GM19043 (cell line): ENCODE data around the gene KLHL22.

Experiments used
- ATAC-seq: cut with Tn5 transposase; IDR thresholded peaks from one replicate; pipeline ENCODE4 v1.9.1; 2021; ENCODE audit warnings: low read depth; ENCODE audit not compliant: unreplicated experiment

Gene KLHL22

DNA sequence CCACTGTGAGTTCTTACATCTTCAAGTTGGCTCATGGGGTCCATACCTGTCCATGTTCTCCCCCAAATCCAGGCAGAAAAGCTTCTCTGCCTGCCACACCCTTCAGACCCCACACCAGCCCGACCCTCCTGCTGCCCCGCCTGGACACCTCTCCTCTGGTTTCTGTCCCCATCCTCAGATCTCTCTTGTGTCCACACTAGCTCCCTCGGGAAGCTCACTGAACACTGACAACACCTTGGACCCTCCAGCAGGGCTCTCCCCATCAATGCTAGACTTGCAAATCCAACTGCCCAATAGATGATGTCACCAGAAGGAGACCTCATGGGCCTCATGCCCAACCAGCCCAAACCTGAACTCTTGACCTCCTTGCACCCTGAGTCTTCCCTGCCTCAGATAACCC, 60.8 kb downstream of the KLHL22 start:
- ATAC-seq = no peak

DNA sequence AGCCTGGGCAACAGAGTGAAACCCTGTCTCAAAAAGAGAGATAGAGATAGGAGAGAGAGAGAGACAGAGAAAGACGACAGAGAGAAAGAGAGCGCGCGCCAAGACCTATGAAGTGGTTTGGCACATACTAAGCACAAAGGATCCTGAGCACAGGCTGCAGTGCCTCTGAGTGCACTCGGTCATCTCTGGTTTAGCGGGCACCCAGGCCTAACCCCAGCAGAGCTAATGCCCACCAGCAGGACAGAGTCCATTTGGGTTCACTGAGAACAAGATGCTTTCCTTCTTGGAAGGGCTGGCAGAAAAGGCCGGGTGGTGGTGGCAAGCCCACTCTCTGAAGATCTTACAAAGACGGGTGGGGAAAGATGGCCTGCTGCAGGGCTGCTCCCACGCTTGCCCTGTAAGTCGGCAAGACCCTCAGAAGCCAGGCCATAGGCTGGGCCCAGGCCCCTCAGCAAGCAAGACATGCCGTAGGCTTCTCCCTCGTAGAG, 61.3 kb downstream of the KLHL22 start:
- no peak for ATAC-seq

DNA sequence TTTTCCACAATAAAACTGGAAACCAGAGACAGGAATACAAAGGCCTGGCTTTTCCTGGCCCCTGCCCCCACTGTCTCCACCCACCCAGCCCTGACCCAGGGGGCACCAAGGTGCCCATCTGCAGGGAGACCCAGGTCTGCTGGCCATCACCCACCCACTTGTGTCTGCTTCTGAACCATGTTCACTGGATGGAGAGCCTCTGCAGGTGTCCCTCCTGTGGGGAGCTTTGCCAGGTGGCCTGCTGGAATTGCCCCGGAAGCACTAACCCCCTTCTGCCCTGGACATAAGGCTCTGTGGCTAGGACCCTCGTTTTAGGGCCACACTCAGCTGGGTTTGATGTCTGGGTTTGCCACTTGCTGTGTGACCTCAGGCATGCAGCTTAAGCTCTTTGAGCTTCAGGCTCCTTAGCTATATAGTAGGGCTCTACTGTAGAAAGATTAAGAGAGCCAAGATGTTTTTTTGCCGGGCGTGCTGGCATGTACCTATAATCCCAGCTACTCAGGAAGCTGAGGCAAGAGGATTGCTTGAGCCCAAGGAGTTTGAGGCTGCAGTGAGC, 61.8 kb downstream of the KLHL22 start:
- ATAC-seq = no peak

DNA sequence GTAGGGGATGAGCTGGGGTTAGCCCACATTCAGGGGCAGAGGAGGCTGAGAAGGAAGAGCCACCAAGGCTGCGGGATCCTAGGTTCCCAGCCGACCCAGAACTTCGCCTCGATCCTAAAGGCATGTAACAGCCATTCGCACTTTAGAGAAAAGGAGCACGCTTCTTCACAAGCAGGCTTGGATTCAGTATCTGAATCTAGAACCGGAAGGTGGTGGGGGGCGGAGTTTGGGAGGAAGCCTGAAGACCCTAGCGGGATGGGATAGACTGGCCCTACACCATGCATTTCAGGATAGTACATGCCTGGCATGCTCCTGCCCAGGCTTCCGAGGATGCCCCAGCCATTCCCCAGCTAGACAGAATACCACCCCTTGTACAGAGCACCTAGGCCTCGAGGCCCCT, 62.4 kb downstream of the KLHL22 start:
- ATAC-seq = no peak

DNA sequence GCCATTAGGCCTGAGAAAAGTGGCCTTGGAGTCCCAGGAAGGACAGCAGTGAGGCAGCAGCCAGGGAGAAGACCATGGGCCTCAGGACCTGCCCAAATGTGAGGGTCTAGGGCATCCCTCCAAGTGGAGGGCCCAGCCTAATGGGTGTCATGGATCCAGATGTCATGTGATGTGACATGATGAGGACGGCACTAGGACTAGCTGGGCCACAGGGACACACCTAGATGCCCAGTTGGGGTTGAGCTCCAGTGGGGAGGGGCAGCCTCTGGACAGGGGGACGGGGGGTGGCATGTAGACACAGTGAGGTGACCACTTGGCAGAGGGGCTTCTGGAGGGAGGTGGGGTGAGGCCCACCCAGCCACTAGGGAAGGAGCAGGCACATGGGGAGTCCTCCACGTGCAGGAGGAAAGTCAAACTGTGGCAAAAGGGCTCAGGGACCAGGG, 63.3 kb downstream of the KLHL22 start:
- ATAC-seq = no peak

DNA sequence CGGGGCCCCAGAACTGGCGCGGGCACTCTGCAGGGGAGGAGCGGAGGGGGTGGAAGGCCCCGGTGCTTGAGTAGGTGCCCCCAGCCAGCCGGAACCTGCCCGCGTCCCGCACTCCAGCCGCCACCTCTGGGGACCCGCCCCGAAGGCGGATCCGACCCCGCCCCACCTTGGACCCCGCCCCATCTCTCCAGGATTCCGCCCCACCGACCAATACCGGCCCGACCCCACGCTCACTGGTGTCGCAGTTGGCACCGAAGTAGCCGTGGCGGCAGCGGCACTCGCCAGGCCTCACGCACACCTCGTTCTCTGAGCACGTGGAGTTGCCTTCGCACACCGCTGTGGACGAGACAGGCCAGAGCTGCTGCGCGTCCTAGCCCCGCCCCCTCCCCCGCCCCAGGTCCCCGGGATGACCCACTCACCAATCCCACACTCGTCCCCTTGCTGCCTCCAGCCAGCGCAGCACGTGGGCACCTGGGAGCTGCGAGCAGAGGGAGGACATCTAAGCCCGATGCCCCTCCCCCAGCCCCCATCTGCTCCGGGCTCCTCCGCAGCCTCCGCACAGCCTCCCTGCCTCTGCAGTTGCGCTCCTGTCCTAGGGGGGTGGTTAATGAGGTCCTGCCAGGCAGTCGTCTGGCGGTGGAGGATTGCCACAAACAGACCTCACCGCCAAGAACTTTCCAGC, 63.9 kb downstream of the KLHL22 start:
- no peak for ATAC-seq

DNA sequence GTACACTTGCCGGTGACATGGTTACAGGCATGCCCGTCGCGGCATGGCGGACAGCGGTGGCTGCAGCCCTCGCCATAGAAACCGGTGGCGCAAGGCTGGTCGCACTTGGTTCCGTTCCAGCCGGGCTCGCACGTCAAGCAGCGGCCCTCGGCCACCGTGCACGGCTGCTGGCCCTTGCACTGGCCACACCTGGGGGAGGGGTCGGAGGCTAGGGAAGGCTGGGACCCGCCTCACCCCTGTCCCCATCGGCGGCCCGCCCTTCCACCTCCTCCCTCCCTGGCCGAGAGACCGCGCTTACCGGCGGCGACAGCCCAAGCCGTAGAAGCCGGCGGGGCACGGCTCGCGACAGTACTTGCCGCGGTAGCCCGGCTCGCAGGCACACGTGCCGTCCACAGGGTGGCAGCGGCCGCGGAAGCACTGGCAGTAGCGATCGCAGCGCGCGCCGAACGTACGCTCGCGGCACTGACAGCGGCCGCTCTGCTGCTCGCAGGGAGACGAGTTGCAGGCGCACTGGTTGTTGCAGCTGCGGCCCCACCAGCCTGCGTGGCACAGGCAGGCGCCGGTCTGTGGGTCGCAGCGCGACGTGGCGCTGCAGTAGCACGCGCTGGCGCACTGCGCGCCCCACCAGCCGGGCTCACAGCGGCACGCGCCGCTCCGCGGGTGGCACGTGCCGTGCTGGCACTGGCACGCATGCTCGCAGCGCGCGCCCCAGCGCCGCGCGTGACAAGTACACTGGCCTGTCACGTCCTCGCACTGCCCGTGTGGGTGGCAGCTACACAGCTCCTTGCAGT, 64.7 kb downstream of the KLHL22 start:
- no peak for ATAC-seq

DNA sequence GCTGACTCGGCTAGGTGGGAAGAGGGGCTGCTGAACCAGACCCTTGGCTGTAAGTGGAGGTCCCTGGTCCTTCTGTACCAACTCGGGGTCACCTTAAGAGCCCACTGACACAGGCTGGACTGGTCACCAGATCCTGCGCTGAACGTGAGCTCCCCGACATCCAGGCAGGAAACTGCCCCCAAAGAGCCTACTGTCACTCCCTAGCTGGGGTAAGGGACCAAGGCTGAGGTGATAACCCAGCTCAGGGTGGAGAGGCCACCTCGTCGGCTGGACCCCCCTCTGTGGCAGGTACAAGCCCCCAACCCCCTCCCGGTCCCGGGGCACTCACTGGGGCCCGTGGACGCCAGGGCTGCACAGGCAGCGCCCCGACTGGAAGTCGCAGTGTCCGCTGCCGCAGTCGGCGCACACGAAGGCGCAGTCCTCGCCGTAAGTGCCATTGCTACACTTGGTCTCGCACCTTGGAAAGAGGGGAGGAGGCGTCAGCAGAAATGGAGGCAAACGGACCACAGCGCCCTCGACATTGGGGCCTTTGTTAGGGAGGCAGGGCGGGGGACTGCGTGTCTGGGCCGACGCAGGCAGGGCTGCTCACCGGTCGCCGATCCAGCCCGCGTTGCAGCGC, 65.4 kb downstream of the KLHL22 start:
- no peak for ATAC-seq

DNA sequence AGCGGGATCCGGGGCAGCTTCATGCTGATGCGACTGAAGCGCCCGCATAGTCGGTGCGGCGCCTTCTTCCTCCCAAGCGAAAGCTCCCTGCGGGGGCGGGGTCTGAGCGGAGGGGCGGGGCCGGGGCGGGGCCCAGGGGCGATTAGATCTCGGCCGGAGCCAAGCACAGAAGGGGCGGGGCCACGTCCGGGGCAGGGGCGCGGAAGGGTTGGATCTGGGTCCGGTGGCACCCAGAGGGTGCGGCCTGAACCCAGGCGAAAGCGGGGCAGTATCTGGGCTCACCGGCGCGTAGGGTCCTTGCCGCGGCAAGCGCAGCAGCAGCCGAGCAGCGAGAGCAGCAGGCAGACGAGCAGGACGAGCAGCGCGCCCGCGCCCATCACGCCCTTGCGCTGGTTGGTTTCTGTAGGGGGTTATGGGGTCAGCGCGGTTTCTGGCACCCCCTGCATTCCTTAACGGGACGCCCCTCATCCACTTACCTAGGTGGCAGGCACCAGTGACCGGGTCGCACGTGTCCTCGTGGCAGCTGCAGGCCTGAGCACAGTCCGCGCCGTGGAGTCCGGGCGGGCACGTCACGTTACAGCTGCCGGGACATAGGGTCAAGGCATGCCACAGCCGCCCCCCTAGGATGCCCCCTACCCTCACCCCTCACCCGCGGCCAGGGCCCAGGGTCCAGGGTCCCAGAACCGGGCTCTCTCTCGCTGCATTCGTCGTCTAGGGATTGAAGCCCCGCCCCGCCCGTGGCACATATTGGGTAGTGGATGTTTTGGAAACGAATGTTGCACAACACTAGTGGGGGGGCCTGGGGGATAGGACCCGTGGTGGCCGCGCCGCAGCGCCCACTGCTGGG, 66.1 kb downstream of the KLHL22 start:
- ATAC-seq = no peak

DNA sequence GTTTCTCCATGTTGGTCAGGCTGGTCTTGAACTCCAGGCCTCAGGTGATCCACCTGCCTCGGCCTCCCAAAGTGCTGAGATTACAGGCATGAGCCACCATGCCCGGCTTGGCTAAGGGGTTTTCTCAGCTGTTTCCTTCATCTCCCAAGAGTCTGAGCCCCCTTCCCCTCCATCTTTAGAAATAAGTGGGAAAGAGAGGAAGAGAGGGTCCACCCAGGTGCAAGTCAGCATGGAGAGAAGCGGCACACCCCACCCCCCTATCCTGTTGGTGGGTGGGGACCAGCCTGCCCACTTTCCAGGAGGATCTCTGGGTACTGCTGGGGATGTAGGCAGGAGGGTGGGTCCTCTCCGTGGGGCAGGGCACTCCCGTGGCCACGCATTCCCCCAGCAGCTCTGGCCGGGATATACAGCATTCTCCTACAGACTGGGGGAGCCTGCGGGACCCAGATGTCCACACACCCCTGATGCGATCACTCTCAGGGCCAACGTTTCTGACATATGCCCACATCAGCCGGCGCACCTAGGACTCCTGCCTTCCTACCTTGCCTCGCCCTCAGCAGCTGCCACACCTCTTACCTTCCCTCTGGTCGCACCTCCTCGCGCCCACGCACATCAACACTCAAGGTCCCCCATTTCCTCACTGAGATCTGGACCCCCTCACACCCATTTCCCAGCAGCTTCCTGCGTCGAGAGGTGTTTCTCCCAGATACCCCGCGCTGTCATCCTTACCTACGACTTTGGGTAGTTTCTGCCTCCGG, 66.9 kb downstream of the KLHL22 start:
- no peak for ATAC-seq

DNA sequence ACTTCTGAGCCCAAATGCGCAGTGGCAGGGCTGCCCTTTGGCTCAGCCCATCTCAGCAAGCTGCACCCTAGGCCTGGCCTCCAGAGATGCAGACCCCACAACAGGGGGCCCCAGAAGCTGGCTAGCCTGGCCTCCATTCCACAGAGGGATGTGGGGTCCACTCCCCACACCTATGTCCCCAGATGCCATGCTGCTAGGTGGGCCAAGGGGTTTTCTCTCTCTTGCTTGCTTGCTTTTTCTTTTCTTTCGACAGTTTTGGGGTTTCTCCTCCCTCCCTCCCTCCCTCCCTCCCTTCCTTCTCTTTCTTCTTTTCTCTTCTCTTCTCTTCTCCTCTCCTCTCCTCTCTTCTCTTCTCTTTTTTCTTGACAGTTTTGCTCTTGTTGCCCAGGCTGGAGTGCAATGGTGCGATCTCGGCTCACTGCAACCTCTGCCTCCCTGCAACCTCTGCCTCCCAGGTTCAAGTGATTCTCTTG, 67.6 kb downstream of the KLHL22 start:
- no peak for ATAC-seq

DNA sequence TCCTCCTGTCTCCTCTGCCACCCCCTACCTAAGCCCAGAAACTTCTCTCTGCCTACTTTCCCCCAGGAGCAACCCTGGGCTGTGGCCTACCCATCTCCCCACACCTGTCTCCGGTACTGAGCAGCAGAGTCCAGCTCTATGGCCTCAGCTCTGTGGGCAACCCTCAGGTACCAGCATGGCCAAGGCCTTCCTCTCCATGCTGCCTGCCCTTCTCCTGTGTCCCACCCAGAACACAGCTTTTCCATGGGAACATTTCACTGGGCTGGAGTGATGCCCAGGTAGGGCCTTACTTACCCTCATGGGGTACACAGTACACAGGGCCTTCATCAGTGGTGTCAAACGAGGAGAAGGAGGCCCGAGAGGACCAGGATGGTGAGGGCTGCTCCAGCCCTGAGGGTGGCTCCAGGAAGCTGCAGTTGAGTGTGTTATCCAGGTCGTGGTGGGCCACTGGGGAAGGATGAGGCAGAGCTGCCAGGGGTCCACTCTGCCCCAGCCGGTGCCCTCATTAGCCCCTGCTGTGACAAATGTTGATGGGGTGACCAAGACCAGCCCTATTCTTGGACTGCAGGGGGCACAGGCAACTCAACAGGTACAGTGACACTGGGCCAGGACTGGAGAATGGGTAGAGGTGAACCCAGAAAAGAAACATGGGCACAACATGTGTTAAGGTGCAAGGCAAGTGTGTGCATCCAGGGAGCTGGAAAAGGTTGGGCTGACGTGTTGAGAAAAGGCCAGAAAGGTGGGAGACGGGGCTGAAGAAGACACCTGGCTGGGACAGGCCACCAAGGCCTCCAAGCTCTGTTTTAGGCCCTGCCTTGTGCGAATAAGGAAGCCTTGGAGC, 68.3 kb downstream of the KLHL22 start:
- no peak for ATAC-seq

DNA sequence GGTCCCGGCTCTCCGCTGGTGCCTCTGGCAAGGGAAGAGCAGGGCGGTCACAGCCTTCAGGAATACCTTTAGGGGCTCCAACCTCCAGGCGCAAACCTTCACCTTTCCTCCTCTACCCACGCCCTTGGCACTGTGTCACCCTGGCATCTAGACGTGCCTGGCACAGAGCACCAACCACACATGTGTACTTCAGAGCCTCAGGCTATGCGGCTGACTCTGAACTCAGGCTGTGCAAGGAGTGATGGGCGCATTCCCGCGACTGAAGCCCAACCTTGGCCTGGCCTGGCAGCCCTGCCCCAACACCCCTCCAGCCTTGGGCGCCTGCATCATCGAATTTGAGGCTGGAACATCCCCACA, 69.4 kb downstream of the KLHL22 start:
- ATAC-seq = no peak

DNA sequence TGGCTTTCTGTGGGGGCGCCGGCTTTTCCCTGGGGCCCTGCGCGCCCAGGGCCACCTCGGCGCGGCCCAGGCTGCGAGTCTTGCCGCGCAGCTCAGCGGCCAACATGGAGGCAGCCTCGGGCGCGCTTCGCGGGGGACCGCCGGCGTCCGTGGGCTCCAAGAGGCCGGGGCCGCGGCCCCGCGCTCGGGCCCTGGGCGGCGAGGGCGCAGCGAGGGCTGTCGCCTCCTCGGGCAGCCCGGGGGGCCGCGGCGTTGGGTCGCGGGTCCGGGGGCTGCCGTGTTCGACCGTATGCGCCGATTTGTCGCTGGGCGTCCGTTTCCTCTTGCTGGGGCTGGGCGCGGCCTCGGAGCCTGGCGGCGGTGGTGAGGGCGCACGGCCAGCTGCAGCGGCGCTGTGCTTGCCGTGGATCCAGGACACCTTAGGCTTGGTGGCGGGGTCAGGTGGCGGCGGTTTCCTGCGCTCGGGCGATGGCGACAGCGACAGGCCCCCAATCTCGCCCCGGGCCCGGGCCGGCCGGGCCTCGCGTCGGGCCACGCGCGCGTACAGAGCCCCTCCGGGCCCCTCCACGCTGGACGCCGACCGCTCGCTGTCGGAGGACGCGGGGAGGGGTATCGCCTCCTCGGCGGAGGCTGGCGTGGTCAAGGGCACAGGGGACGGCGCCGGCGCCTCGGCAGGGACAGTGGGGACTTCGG, 69.9 kb downstream of the KLHL22 start:
- no peak for ATAC-seq

DNA sequence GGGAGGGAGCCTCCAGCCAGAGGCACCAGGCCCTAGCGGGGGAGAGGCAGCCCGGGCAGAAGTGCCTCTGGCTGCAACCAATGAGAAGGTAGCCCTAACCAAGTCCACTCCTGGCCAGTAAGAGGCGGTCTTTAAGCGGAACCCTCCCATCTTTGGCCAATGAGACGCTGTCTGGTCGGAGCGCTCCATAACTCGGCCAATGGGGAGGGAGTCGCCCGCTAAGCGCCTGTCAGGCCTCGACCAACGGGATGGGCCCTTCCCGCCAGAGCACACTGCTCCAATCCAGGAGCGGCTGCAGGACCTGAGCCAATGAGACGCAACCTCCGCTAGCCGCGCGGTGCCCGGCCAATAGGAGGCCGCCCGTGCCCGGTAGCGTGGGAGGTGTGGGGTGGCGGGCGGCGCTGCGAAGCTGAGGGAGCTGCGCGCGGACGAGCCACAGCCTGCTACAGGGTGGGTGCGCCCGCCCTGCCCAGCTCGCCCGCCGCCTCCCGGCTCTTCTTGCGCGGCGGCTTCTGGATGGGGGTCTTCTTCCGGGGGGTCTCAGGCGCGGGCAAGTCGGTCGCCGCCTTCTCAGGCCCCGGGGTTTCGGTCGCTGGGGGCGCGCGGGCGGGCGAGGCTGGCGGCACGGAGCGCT, 70.5 kb downstream of the KLHL22 start:
- no peak for ATAC-seq

DNA sequence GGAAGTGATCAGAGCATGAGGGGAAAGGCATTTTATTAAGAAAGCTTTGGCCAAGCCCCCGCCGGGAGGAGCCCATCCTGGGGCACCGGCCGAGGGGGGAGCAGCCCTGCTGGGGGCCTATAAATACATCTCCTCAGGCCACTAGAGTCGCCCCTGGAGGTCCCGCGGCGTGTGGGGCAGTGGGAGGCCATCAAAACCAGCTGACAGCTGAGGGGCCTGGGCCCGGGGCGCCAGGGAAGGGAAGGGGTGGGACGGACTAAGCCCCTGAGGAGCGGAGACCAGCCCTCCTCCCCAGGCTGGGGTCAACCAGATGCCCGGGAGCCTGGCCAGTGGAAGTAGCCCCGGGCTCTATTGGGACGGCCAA, 71.0 kb downstream of the KLHL22 start:
- ATAC-seq = no peak

DNA sequence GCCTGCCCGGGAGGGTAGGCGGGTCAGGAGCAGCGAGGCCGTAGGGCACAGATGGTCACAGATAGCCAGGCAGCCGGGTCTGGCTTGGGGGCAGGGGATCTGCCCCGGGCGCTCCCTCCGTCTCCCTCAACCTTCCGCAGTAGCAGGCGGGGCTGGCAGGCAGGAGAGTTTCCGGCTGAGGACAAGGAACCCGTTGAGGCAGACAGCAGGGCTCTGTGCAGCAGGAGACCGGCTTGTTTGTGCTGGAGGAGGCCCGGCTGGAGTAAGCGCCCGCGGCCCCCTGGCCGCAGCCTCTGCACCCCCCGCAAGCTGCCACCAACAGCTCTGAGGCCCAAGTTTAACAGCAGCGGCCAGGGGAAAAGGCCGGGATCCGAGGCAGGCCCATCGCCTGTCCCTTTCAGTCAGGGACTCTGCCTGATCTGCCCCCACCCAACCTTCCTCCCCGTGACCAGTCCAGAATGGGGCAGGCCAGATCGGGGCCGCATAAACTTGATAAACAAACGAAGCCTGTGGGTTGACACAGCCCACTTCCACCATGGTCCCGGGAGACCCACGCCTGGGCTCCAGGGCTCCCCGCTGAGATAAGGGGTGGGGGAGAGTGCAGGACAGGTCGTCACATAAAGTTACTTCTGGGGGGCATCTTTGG, 71.6 kb downstream of the KLHL22 start:
- ATAC-seq = no peak
